ENCODE data around the gene TMEM200A.

Gene TMEM200A

DNA sequence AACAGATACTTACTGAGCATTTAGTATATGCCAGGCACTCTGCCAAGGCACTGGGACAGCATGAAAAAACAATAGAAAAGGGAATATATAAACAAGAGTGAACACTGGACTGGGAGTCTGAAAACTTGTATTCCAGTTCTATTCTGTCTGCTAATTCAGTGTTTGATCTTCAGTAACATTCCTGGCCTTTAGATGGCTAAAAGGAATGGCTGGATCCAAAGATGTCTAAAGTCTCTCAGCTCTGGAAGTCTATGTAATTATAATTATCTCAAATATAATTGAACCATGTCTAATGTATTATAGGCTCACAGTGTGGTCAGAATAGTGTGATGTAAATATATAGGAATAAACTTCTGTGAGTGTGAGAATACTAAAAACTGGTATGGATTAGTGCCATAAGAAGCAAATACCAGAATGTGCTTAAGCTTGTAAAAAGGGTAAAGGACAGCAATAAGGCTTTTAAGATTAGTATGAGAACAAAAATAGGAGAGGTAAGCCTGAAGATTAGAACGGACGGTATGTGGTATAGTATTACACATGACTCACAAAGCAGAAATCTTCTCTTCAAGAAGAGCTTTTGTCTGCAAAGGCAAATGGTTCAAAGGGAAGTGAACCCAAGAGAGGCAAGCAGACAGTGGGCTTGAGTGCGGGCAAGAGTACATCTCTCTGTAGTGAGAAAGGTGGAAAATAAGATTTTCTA, 68.5 kb downstream of the TMEM200A start:
- Histone ChIP-seq H2AFZ (ENCODE audit: low read depth, low read length) (no peak overlapping the region), H3K4me2 (ENCODE audit: low read length) (no peak overlapping the region), H3K4me3 (ENCODE audit: low read length) (no peak overlapping the region), H3K27me3 (ENCODE audit: low read depth, low read length) (no peaks in the 10 kb centered on the region), H3K27ac (ENCODE audit: low read length) (no peak overlapping the region), H3K79me2 (ENCODE audit: low read length) (no peaks in the 10 kb centered on the region), H3K9ac (ENCODE audit: low read length) (no peak overlapping the region), H3K9me3 (ENCODE audit: insufficient read depth, low read length) (no peaks in the 10 kb centered on the region), H4K20me1 (ENCODE audit: insufficient read depth, low read length) (no peaks in the 10 kb centered on the region), H3K4me1 (ENCODE audit: low read length) (peaks cover 7% of the 10 kb centered on the region), H3K36me3 (replicated peaks; ENCODE audit: low read depth, low read length) (no peaks in the 10 kb centered on the region)
- TF ChIP-seq CTCF (IDR thresholded peaks at IDR 0.05; ENCODE audit: low read depth, low read length) (no peak), EZH2phosphoT487 (IDR thresholded peaks at IDR 0.05; ENCODE audit: low read depth) (no peak)

- no peak overlapping the region for H3K4me2 ChIP-seq (ENCODE audit: low read length)
- TF ChIP-seq EZH2phosphoT487 (IDR thresholded peaks at IDR 0.05; ENCODE audit: low read depth): no peak
- no peak for TF ChIP-seq CTCF (IDR thresholded peaks at IDR 0.05; ENCODE audit: low read depth, low read length)
- H3K36me3 ChIP-seq (replicated peaks; ENCODE audit: low read depth, low read length): no peaks in the 10 kb centered on the region
- no peaks in the 10 kb centered on the region for H3K9me3 ChIP-seq (ENCODE audit: insufficient read depth, low read length)
- no peak overlapping the region for H3K9ac ChIP-seq (ENCODE audit: low read length)
- no peaks in the 10 kb centered on the region for H4K20me1 ChIP-seq (ENCODE audit: insufficient read depth, low read length)
- H3K27me3 ChIP-seq (ENCODE audit: low read depth, low read length): no peaks in the 10 kb centered on the region
- peaks cover 7% of the 10 kb centered on the region for H3K4me1 ChIP-seq (ENCODE audit: low read length)
- no peaks in the 10 kb centered on the region for H3K79me2 ChIP-seq (ENCODE audit: low read length)
- H3K27ac ChIP-seq (ENCODE audit: low read length): no peak overlapping the region
- H3K4me3 ChIP-seq (ENCODE audit: low read length): no peak overlapping the region
- H2AFZ ChIP-seq (ENCODE audit: low read depth, low read length): no peak overlapping the region
Measured at GRCh38 chr6:130435181-130435580, 69.4 kb downstream of the TMEM200A start.

- no peak overlapping the region for H2AFZ ChIP-seq (ENCODE audit: low read depth, low read length)
- H3K36me3 ChIP-seq (replicated peaks; ENCODE audit: low read depth, low read length): no peaks in the 10 kb centered on the region
- H3K4me1 ChIP-seq (ENCODE audit: low read length): peaks cover under 1% of the 10 kb centered on the region
- TF ChIP-seq CTCF (IDR thresholded peaks at IDR 0.05; ENCODE audit: low read depth, low read length) (no peak), EZH2phosphoT487 (IDR thresholded peaks at IDR 0.05; ENCODE audit: low read depth) (no peak)
- H3K27ac ChIP-seq (ENCODE audit: low read length): no peak overlapping the region
- no peak overlapping the region for H3K9ac ChIP-seq (ENCODE audit: low read length)
- H3K4me3 ChIP-seq (ENCODE audit: low read length): no peak overlapping the region
- no peak overlapping the region for H3K4me2 ChIP-seq (ENCODE audit: low read length)
- no peaks in the 10 kb centered on the region for H3K79me2 ChIP-seq (ENCODE audit: low read length)
- no peaks in the 10 kb centered on the region for H4K20me1 ChIP-seq (ENCODE audit: insufficient read depth, low read length)
- no peaks in the 10 kb centered on the region for H3K27me3 ChIP-seq (ENCODE audit: low read depth, low read length)
- no peaks in the 10 kb centered on the region for H3K9me3 ChIP-seq (ENCODE audit: insufficient read depth, low read length)
Measured at GRCh38 chr6:130437961-130438360, 72.1 kb downstream of the TMEM200A start.

- Histone ChIP-seq H3K4me2 (ENCODE audit: low read length) (no peak overlapping the region), H3K79me2 (ENCODE audit: low read length) (no peaks in the 10 kb centered on the region), H3K36me3 (replicated peaks; ENCODE audit: low read depth, low read length) (no peaks in the 10 kb centered on the region), H3K27me3 (ENCODE audit: low read depth, low read length) (no peaks in the 10 kb centered on the region), H2AFZ (ENCODE audit: low read depth, low read length) (no peak overlapping the region), H3K27ac (ENCODE audit: low read length) (no peak overlapping the region), H3K9me3 (ENCODE audit: insufficient read depth, low read length) (no peaks in the 10 kb centered on the region), H4K20me1 (ENCODE audit: insufficient read depth, low read length) (no peaks in the 10 kb centered on the region), H3K9ac (ENCODE audit: low read length) (no peak overlapping the region), H3K4me1 (ENCODE audit: low read length) (peaks cover 11% of the 10 kb centered on the region), H3K4me3 (ENCODE audit: low read length) (no peak overlapping the region)
- TF ChIP-seq EZH2phosphoT487 (IDR thresholded peaks at IDR 0.05; ENCODE audit: low read depth) (no peak), CTCF (IDR thresholded peaks at IDR 0.05; ENCODE audit: low read depth, low read length) (no peak)
Measured at GRCh38 chr6:130447374-130447773, 81.6 kb downstream of the TMEM200A start.

All from OCI-LY3 (cell line).